Suprapubic skin (tissue), 4 donors: ENCODE data around the gene COL15A1.

Source experiments
- CTCF ChIP-seq, 2 donors: fragments of 200-600 bp in 1 of 2; fragments of 450-650 bp in 1 of 2; sonication (generic) in 1 of 2; IDR thresholded peaks; one replicate each; pipeline ENCODE4 v1.5.1; 2016 to 2019; ENCODE audit warnings: antibody characterized with exemption in 2 of 2, mild to moderate bottlenecking in 1 of 2, moderate library complexity in 1 of 2
- EP300 ChIP-seq: sonication (generic); formaldehyde crosslinking; IDR thresholded peaks from one replicate; pipeline ENCODE4 v1.6.1; 2017; ENCODE audit warnings: antibody characterized with exemption
- POLR2A ChIP-seq, 2 donors: fragments of 450-650 bp; IDR thresholded peaks; one replicate each; pipeline ENCODE4 v1.6.1; 2017; ENCODE audit warnings: antibody characterized with exemption in 2 of 2, mild to moderate bottlenecking in 2 of 2, moderate library complexity in 2 of 2
- POLR2AphosphoS5 ChIP-seq, 3 donors: sonication (generic); formaldehyde crosslinking; IDR thresholded peaks; one replicate each; pipeline ENCODE4 v1.6.1; 2017; ENCODE audit warnings: antibody characterized with exemption in 3 of 3

- TF ChIP-seq CTCF (IDR thresholded peaks at IDR 0.05), result no peak
- no peak for TF ChIP-seq POLR2A (IDR thresholded peaks at IDR 0.05)
- peak in 2 of 3 donors; percentile 8 to 42 for TF ChIP-seq POLR2AphosphoS5 (IDR thresholded peaks at IDR 0.05)
- no peak for TF ChIP-seq EP300
Observed at GRCh38 chr9:99030092-99030511, 86.4 kb downstream of the COL15A1 start.
